CD4-positive, alpha-beta T cell (primary cell): Measurements from ENCODE around the gene SENP8. TPM values are rescaled to one million over a fixed set of nuclear protein-coding genes. Genes with fewer than 3 reads are reported as not detected.

Experiments
- ATAC-seq: fragments of 200-7000 bp; cut with Tn5 transposase; one replicate; pipeline ENCODE4 v1.10.0; 2022; ENCODE audit warnings: mild to moderate bottlenecking; ENCODE audit not compliant: poor library complexity
- CTCF ChIA-PET: fragments of 350-600 bp; sonication (Branson Sonifier 250); formaldehyde crosslinking; loops from one replicate; lab custom pipeline; 2021; ENCODE audit warnings: antibody characterized with exemption, inconsistent platforms; lab: Charles Lee
- POLR2A ChIA-PET: fragments of 350-600 bp; sonication (Branson Sonifier 250); formaldehyde crosslinking; loops from one replicate; lab custom pipeline; 2021; ENCODE audit warnings: antibody characterized with exemption, inconsistent platforms; lab: Charles Lee
- DNase-seq, 14 experiments: peaks; one replicate each; pipeline ENCODE4 v3.0.0-alpha.2; 2013 to 2020; ENCODE audit warnings: mixed read lengths in 2 of 14
- H3K27ac ChIP-seq, 2 donors: one replicate each; pipeline versions ENCODE4 v1.5.1 to v1.7.0; 2013; ENCODE audit warnings: low read length in 2 of 2, low read depth in 1 of 2, mild to moderate bottlenecking in 1 of 2
- H3K27me3 ChIP-seq, 2 experiments: 1 replicate in 1 of 2; 2 replicates in 1 of 2; pipeline versions ENCODE4 v1.6.1 to v1.7.0; 2013; ENCODE audit warnings: low read length in 2 of 2, control low read depth in 1 of 2, mild to moderate bottlenecking in 1 of 2, moderate library complexity in 1 of 2; ENCODE audit not compliant: insufficient read depth in 2 of 2, control insufficient read depth in 1 of 2
- H3K36me3 ChIP-seq: one replicate; pipeline ENCODE4 v1.6.1; 2013; ENCODE audit warnings: low read length, control low read depth; ENCODE audit not compliant: insufficient read depth
- H3K4me1 ChIP-seq: one replicate; pipeline ENCODE4 v1.6.1; 2013; ENCODE audit warnings: low read length, control low read depth; ENCODE audit not compliant: insufficient read depth
- H3K4me3 ChIP-seq: one replicate; pipeline ENCODE4 v1.5.1; 2013; ENCODE audit warnings: mild to moderate bottlenecking, low read length, moderate library complexity
- H3K9me3 ChIP-seq, 2 experiments: 1 replicate in 1 of 2; 2 replicates in 1 of 2; pipeline versions ENCODE4 v1.6.1 to v1.7.0; 2013; ENCODE audit warnings: low read length in 2 of 2, mild to moderate bottlenecking in 2 of 2, control low read depth in 1 of 2, moderate library complexity in 1 of 2; ENCODE audit not compliant: control insufficient read depth in 1 of 2, insufficient read depth in 1 of 2
- H3K27ac Mint-ChIP-seq: one replicate; pipeline ENCODE4 v1.8.0; 2020; ENCODE audit warnings: mixed read lengths
- H3K27me3 Mint-ChIP-seq: one replicate; pipeline ENCODE4 v1.8.0; 2021; ENCODE audit warnings: mixed read lengths
- H3K36me3 Mint-ChIP-seq: one replicate; pipeline ENCODE4 v1.8.0; 2021; ENCODE audit warnings: low read depth, mixed read lengths
- H3K4me1 Mint-ChIP-seq: one replicate; pipeline ENCODE4 v1.8.0; 2021; ENCODE audit warnings: low read depth, mixed read lengths
- H3K4me3 Mint-ChIP-seq: one replicate; pipeline ENCODE4 v1.8.0; 2020; ENCODE audit warnings: mild to moderate bottlenecking, mixed read lengths
- H3K9me3 Mint-ChIP-seq: one replicate; pipeline ENCODE4 v1.8.0; 2020; ENCODE audit warnings: mixed read lengths
- intact Hi-C, 2 experiments: fragments of 100-400 bp; cut with DNase I in 1 of 2; cut with micrococcal nuclease in 1 of 2; formaldehyde crosslinking; loops; one replicate each; pipeline versions ENCODE4 v1.15.1 to v1.9.0; 2023 to 2025; cut with DNase I, micrococcal nuclease
- total RNA-seq, 174 experiments: library from RNA in 2 of 174; stranded (reverse) in 2 of 174; gene quantifications; one replicate each; pipeline ENCODE4 v1.2.3 and lab custom pipeline; 2021 to 2026
- TF ChIP-seq, protein P1 (sequence below): fragments of 200-600 bp; IDR thresholded peaks from one replicate; pipeline ENCODE4 v1.8.0; 2022; ENCODE audit warnings: antibody characterized with exemption, mild to moderate bottlenecking

SENP8 gene
- total RNA-seq, 2 experiments from 2014 or later: 0.14 TPM; not detected in 1

DNA sequence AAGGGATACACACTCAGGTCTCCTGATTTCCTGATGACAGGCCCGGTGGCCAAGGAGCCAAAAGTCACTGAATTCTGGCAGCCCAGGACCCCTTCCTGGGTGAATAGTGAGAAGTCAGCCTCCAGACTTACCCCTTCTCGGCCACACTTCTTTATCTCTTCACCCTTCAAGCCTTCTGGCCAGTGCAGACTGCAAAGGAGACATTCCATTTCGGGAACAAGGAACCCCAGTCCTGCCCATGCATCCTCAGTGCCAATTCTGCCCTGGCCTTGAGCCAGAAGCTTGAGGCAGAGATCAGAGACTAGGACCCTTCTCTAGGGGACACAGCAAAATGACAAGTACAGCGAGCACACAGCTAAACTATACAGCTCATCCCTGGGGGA, 50.6 kb downstream of the SENP8 start:
- Histone ChIP-seq H3K9me3 (peaks cover 0 to 3% of the 10 kb centered on the region in 2 experiments), H3K4me1 (peaks cover 7% of the 10 kb centered on the region), H3K27me3 (no peaks in the 10 kb centered on the region), H3K36me3 (no peaks in the 10 kb centered on the region), H3K27ac (no peak overlapping the region), H3K4me3 (no peak overlapping the region)
- H3K4me3 Mint-ChIP-seq: no peak overlapping the region
- no peaks in the 10 kb centered on the region for H3K27me3 Mint-ChIP-seq
- no peak overlapping the region for H3K27ac Mint-ChIP-seq
- DNase-seq: no peak
- TF ChIP-seq, protein P1, sequence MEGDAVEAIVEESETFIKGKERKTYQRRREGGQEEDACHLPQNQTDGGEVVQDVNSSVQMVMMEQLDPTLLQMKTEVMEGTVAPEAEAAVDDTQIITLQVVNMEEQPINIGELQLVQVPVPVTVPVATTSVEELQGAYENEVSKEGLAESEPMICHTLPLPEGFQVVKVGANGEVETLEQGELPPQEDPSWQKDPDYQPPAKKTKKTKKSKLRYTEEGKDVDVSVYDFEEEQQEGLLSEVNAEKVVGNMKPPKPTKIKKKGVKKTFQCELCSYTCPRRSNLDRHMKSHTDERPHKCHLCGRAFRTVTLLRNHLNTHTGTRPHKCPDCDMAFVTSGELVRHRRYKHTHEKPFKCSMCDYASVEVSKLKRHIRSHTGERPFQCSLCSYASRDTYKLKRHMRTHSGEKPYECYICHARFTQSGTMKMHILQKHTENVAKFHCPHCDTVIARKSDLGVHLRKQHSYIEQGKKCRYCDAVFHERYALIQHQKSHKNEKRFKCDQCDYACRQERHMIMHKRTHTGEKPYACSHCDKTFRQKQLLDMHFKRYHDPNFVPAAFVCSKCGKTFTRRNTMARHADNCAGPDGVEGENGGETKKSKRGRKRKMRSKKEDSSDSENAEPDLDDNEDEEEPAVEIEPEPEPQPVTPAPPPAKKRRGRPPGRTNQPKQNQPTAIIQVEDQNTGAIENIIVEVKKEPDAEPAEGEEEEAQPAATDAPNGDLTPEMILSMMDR: no peak
- H3K9me3 Mint-ChIP-seq: no peaks in the 10 kb centered on the region
- H3K4me1 Mint-ChIP-seq: no peaks in the 10 kb centered on the region
- ChIA-PET POLR2A (no interaction called here), CTCF (no interaction called here)
- no peaks in the 10 kb centered on the region for H3K36me3 Mint-ChIP-seq
- intact Hi-C loops: no loop called here
- ATAC-seq: no peak

DNA sequence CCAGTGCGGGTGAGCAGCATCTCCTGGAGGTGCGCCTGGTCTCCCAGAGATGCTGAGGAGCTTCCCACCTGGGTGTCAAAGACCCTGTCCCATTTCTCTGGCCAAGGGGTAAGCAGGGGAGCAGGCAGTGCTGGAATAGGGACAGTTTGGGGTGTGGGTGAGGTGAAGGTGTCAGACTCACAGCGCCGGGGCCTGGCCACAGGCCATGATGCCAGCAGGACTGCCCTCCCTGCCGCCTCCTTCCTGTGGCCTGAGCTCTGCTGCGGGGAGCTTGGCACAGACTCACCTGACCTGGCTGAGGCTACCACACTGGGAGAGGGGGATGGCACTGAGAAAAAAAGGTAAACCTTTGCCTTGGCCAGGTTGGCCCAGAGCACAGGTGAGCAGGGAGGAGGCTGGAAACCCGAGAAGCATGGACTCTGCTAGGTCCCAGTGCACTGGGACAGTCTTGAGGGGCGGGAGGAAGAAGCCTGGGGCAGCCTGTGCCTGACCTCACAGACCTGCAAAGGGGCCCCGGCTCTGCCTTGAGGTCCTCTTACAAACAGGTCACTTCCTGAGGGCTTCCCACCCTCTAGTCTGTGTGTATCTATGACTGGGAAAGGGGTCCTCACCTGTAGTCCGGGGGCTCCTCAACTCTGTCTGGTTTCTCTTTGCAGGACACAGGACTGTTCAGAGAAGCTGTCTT, 51.2 kb downstream of the SENP8 start:
- Mint-ChIP-seq H3K4me3 (no peak overlapping the region), H3K27me3 (no peaks in the 10 kb centered on the region), H3K4me1 (no peaks in the 10 kb centered on the region), H3K27ac (no peak overlapping the region), H3K36me3 (no peaks in the 10 kb centered on the region), H3K9me3 (no peaks in the 10 kb centered on the region)
- H3K9me3 ChIP-seq: peaks cover 0 to 3% of the 10 kb centered on the region in 2 experiments
- intact Hi-C loops: no loop called here
- ATAC-seq (no peak), DNase-seq (no peak)
- CTCF ChIA-PET: no interaction called here
- POLR2A ChIA-PET: no interaction called here
- TF ChIP-seq, protein P1: no peak
- H3K27ac ChIP-seq: no peak overlapping the region
- no peaks in the 10 kb centered on the region for H3K27me3 ChIP-seq
- H3K36me3 ChIP-seq: no peaks in the 10 kb centered on the region
- H3K4me1 ChIP-seq: peaks cover 7% of the 10 kb centered on the region
- no peak overlapping the region for H3K4me3 ChIP-seq

DNA sequence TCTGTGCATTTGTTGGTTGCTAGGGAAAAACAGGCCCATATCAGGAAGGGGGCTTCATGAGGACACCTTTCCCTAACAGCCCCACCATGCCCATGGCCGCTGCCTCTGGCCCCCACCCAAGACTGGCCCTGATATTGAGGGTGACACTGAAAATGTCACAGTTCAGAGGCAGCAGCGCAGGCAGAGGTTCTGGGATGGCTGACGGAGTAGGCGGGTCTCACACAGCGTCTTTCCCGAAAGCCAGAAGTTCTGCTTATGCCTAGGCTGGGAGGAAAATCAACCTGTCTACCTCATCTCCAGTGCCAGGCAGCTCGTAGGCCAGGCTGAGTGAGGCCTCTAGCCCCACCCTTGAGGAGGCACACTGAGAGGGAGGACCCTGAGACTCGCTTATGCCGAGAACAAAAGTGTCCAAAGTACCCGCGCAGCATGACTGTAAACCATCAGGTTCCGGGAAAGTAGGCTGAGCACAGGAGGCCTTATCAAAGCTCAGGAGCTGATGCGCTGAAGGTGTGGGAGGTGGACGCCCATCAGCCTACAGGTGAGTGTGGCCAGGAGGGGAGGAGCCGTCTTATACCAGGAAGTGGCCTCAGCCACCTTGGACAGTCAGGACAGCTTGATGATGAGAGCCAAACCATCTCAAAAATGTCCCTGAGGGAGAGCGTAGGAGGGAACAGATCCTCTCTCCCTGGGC, 51.9 kb downstream of the SENP8 start:
- peaks cover 7% of the 10 kb centered on the region for H3K4me1 ChIP-seq
- no peaks in the 10 kb centered on the region for H3K27me3 Mint-ChIP-seq
- H3K4me3 ChIP-seq: no peak overlapping the region
- TF ChIP-seq, protein P1: no peak
- no peaks in the 10 kb centered on the region for H3K4me1 Mint-ChIP-seq
- H3K27ac Mint-ChIP-seq: no peak overlapping the region
- no peaks in the 10 kb centered on the region for H3K36me3 ChIP-seq
- ATAC-seq (no peak), DNase-seq (no peak)
- H3K9me3 ChIP-seq: peaks cover 0 to 3% of the 10 kb centered on the region in 2 experiments
- H3K27ac ChIP-seq: no peak overlapping the region
- CTCF ChIA-PET: no interaction called here
- H3K4me3 Mint-ChIP-seq: no peak overlapping the region
- no peaks in the 10 kb centered on the region for H3K36me3 Mint-ChIP-seq
- intact Hi-C loops: no loop called here
- POLR2A ChIA-PET: no interaction called here
- H3K9me3 Mint-ChIP-seq: no peaks in the 10 kb centered on the region
- no peaks in the 10 kb centered on the region for H3K27me3 ChIP-seq
